ENCODE results near the gene F7. TPM values are rescaled to one million over a fixed set of nuclear protein-coding genes. Genes with fewer than 3 reads are reported as not detected.

The F7 gene
- polyA plus RNA-seq, 1 experiment = 0.05 TPM

DNA sequence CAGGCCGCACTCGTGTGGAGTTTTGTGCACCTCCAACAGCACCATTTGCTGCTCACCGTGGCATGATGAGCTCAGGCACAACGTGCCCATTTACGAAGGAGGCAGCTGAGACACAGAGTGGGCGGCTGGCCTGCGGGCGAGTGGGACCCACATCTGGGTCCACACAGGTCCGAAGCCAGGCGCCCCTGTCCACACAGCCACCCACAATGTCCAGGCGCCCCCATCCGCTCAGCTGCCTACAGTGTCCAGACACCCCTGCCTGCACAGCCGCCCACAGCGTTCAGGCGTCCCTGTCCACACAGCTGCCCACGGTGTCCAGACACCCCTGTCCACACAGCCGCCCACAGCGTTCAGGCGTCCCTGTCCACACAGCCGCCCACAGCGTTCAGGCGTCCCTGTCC lies 42.5 kb upstream of the F7 start:
- Histone ChIP-seq H3K36me3 (ENCODE audit: control insufficient read depth, insufficient read depth, low read length) (no peaks in the 10 kb centered on the region), H3K27me3 (ENCODE audit: control insufficient read depth, insufficient read depth, low read length) (no peaks in the 10 kb centered on the region), H3K4me3 (ENCODE audit: low read depth, low read length) (no peak overlapping the region)
- ChIA-PET CTCF (interaction anchor here (0.6 kb wide), 1 partner anchor 28 kb away, joined by 4 read pairs; no protein-coding TSS in a partner anchor), POLR2A (no interaction called here)
- no peak for DNase-seq (ENCODE audit: low read depth)
- TF ChIP-seq, protein P1, sequence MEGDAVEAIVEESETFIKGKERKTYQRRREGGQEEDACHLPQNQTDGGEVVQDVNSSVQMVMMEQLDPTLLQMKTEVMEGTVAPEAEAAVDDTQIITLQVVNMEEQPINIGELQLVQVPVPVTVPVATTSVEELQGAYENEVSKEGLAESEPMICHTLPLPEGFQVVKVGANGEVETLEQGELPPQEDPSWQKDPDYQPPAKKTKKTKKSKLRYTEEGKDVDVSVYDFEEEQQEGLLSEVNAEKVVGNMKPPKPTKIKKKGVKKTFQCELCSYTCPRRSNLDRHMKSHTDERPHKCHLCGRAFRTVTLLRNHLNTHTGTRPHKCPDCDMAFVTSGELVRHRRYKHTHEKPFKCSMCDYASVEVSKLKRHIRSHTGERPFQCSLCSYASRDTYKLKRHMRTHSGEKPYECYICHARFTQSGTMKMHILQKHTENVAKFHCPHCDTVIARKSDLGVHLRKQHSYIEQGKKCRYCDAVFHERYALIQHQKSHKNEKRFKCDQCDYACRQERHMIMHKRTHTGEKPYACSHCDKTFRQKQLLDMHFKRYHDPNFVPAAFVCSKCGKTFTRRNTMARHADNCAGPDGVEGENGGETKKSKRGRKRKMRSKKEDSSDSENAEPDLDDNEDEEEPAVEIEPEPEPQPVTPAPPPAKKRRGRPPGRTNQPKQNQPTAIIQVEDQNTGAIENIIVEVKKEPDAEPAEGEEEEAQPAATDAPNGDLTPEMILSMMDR (IDR thresholded peaks at IDR 0.05; ENCODE audit: insufficient read depth, low read depth, low read length) = no peak

DNA sequence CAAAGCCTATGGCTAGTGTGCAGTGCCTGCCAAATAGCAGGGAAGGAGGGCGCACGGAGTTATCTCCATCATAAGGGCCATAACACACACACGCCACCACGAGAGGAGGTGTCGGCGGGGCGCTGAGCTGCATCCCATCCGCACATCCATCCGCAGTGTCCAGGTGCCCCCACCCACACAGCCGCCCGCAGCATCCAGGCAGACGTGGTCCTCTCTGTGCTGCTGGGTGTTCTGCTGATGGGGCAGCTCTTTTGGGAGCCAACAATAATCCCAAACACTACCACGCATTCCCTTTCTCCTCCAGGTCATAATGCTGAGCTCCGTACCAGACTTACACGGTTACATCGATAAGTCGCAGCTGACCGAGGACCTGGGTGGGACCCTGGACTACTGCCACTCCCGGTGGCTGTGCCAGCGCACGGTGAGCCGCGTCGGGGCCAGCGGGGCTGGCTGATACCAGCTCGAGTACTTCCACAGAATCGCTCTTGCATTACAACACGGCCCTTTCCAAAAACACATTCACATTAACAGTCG lies 41.5 kb upstream of the F7 start:
- Histone ChIP-seq H3K4me3 (ENCODE audit: low read depth, low read length) (no peak overlapping the region), H3K27me3 (ENCODE audit: control insufficient read depth, insufficient read depth, low read length) (no peaks in the 10 kb centered on the region), H3K36me3 (ENCODE audit: control insufficient read depth, insufficient read depth, low read length) (no peaks in the 10 kb centered on the region)
- TF ChIP-seq, protein P1 (IDR thresholded peaks at IDR 0.05; ENCODE audit: insufficient read depth, low read depth, low read length) = no peak
- ChIA-PET POLR2A (no interaction called here), CTCF (no interaction called here)
- no peak for DNase-seq (ENCODE audit: low read depth)

DNA sequence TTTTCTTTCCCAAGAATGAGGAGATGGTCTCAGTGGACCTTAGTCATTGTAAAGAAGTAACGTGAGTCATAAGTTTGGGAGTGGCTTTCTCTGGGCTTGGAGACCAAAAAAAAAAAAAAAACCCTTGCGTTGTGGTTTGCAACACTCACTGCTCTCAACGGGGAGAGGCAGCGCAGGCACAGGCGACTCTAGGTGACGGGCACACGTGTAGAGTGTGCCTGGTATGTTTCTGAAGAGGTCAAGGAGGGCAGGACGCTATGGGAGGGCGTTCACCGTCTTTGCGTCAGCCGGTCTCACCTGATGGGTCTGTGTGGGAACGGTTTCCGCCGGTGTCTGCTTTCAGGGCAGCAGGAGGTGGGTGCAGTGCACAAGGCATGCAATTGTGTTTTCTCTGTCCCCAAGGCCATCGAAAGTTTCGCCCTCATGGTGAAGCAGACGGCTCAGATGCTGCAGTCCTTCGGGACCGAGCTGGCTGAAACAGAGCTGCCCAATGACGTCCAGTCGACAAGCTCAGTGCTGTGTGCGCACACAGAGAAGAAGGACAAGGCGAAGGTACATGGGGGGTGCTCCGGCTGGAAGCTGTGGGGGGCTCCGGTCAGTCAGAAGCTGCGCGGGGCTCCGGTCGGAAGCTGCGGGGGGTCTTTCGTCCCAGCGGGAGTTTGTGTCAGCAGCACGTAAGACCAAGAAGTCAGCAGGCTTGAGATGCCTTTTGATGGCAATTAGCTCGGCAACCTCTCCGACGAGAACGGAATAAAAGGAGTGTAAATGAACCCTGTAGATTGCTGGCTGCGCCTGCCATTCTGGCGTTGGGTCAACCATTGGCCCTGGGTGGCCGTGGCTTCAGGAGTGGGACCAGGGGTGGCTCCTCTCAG lies 40.8 kb upstream of the F7 start:
- TF ChIP-seq, protein P1 (IDR thresholded peaks at IDR 0.05; ENCODE audit: insufficient read depth, low read depth, low read length) = no peak
- ChIA-PET POLR2A (no interaction called here), CTCF (interaction anchor here (0.7 kb wide), 1 partner anchor 13 kb away, joined by 4 read pairs; no protein-coding TSS in a partner anchor)
- Histone ChIP-seq H3K36me3 (ENCODE audit: control insufficient read depth, insufficient read depth, low read length) (no peaks in the 10 kb centered on the region), H3K4me3 (ENCODE audit: low read depth, low read length) (no peak overlapping the region), H3K27me3 (ENCODE audit: control insufficient read depth, insufficient read depth, low read length) (no peaks in the 10 kb centered on the region)
- no peak for DNase-seq (ENCODE audit: low read depth)

DNA sequence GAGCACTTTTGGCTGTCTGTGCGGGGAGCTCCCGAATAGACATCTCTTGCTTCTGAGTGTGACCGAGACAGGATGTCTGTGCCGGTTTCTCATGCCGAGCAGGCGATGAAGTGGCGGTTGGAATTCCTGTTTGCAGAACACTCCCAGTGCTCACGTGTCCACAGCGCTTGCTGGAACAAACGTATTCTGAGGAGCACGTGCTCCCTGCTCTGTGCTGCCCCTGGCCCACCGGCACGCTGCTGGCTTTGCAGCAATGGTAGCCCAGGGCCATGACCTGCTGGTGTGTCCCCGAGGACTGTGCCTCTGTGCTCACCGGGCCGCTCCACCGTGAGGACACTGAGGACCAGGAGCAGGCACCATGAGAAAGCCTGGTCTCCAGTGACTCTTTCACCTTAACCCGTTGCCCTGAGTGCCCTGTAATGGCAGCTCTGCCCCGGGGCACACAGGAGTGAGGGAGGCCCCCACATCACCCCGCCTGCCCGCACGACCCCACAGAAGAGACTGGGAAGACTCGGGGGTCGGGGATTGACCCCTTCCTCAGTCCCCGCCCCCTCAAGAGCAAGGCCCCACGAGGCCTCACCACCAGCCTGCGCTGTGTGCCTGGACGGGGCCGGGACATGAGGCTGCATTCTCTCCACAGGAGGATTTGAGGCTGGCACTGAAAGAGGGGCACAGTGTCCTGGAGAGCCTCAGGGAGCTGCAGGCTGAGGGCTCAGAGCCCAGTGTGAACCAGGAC lies 40.0 kb upstream of the F7 start:
- TF ChIP-seq, protein P1 (IDR thresholded peaks at IDR 0.05; ENCODE audit: insufficient read depth, low read depth, low read length) = no peak
- DNase-seq (ENCODE audit: low read depth) = no peak
- H3K27me3 ChIP-seq (ENCODE audit: control insufficient read depth, insufficient read depth, low read length) = no peaks in the 10 kb centered on the region
- H3K4me3 ChIP-seq (ENCODE audit: low read depth, low read length) = no peak overlapping the region
- CTCF ChIA-PET = interaction anchor here (0.7 kb wide), 1 partner anchor 12 kb away, joined by 4 read pairs; no protein-coding TSS in a partner anchor
- H3K36me3 ChIP-seq (ENCODE audit: control insufficient read depth, insufficient read depth, low read length) = no peaks in the 10 kb centered on the region
- POLR2A ChIA-PET = no interaction called here

DNA sequence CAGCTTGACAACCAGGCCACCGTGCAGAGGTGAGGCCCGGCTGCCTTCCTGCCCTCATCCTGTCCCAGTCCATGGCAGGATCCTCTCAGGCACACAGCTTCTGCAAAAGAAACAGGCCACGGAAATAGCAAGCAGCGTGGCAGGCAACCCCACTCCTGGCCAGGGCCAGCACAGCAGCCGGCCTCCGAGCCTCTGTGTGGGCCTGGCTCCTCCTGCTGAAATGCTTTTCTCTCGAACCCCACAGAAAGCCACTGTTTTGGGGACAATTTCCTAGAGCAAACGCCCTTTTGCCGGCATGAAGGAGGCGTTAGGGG lies 39.5 kb upstream of the F7 start:
- ChIA-PET POLR2A (no interaction called here), CTCF (no interaction called here)
- DNase-seq (ENCODE audit: low read depth) = no peak
- TF ChIP-seq, protein P1 (IDR thresholded peaks at IDR 0.05; ENCODE audit: insufficient read depth, low read depth, low read length) = no peak
- no peaks in the 10 kb centered on the region for H3K27me3 ChIP-seq (ENCODE audit: control insufficient read depth, insufficient read depth, low read length)
- no peaks in the 10 kb centered on the region for H3K36me3 ChIP-seq (ENCODE audit: control insufficient read depth, insufficient read depth, low read length)
- no peak overlapping the region for H3K4me3 ChIP-seq (ENCODE audit: low read depth, low read length)
